Measurements from ENCODE around the gene RIMBP3B.
"Not testable (repeated sequence)": the region's sequence is repeated elsewhere in the genome, so short reads cannot be mapped to it uniquely, and the experiment has no call there.

The RIMBP3B gene

GRCh38 chr22:21438013-21438412 lies 54.5 kb downstream of the RIMBP3B start:
- H3K79me2 ChIP-seq (ENCODE audit: low read length); H2AFZ ChIP-seq (ENCODE audit: low read depth, low read length); H3K9ac ChIP-seq (ENCODE audit: low read length); H3K4me1 ChIP-seq (ENCODE audit: low read length); H3K4me2 ChIP-seq (ENCODE audit: low read length); H3K27me3 ChIP-seq (ENCODE audit: low read depth, low read length); H3K4me3 ChIP-seq (ENCODE audit: low read length); H3K27ac ChIP-seq (ENCODE audit: low read length); H3K36me3 ChIP-seq (replicated peaks; ENCODE audit: low read depth, low read length); H3K9me3 ChIP-seq (ENCODE audit: insufficient read depth, low read length); H4K20me1 ChIP-seq (ENCODE audit: insufficient read depth, low read length): not testable (repeated sequence)
